HG03521 (cell line): Measurements from ENCODE around the gene DNAJB8.

Experiments used
- ATAC-seq: cut with Tn5 transposase; IDR thresholded peaks from one replicate; pipeline ENCODE4 v1.9.1; 2021; ENCODE audit warnings: mild to moderate bottlenecking, moderate library complexity; ENCODE audit not compliant: unreplicated experiment

DNAJB8 gene

DNA sequence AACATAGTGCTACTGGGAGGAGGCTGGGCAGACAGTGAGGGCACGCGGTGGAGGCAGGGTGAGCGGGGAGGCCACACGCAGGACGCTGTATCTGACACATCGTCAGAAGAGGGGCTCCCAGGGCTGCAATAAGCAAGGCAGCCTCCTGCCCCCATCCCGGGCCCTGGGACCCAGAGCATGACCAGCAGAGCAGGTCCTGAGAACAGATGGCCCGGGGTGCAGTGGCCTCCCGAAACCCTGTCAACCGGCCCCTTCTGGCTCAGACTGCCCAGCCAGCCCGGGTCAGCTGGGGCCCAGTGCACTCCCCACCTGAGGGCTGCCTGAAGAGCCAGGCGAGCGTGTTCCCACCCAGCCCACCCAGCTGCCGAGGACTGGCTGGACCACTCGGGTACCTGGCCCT lies 37.4 kb downstream of the DNAJB8 start:
- ATAC-seq: no peak

- ATAC-seq: no peak
Measured at GRCh38 chr3:128427872-128428822, 38.5 kb downstream of the DNAJB8 start.

DNA sequence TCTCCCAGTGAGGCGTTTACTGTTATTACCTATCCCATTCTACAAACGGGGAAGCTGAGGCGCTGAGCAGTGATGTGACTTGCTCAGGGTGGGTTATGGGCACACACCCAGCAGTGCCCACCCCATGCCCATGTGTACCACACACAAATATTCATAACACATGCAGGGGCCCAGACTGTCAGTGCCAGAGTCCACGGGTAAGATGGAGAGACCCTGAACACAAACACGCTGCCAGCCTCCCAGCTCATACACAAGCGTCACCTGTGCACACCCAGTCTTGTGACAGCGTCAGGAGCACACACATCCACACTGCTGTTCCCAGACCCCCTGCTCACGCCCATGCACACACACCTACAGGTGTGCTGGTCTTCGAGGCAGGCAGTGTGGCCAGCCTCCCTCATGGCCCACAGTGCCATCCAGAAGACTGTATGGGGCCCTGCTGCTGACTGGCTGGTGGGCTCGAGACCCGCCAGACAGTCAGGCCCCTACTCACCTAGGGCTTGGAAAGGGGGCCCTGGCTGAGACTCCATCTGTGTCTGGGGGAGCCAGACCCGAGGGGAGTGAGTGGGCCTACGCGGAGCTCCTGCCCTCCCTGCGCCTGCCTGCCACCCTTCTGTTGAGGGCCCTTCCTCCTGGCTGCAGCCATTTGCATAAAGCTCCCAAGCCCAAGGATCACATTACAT lies 39.4 kb downstream of the DNAJB8 start:
- no peak for ATAC-seq

DNA sequence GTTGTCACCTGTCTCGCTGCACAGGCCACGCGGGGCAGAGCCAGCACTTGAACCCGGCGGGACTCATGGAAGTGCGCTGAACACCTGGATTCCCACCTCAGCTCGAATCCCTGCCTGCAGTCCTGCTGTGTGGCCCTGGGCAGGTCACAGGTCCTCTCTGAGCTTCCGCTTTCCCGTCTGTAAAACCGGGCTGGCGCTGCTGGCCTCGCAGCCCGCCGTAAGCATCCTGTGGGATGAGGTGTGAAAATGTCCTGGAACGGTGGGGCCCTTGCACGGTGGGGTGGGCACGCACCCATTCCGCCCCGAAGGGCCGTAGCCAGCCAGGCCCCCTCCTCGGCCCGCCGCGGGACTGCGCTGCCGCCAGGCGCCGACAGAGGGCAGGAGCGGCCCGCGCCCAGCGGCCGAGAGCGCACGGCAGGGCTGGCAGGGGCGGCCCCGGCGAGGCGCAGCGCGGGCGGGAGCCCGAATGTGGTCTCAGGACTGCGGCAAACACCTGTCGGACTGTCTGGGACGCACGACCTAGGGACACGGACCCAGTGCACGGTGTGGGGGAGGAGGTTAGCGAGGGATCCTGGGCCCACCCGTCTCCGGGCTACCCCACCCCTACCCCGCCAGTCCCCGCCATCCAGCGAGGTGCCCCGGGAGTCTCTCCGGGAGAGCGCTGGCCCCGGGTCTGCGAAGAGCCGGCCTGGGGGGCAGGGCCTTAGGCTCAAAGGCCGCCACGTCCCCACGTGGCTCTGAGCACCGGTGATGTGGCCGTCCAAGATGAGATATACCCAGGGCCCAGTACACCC lies 40.4 kb downstream of the DNAJB8 start:
- peak; percentile 68 for ATAC-seq

- no peak for ATAC-seq
Measured at GRCh38 chr3:128425846-128426127, 40.9 kb downstream of the DNAJB8 start.

DNA sequence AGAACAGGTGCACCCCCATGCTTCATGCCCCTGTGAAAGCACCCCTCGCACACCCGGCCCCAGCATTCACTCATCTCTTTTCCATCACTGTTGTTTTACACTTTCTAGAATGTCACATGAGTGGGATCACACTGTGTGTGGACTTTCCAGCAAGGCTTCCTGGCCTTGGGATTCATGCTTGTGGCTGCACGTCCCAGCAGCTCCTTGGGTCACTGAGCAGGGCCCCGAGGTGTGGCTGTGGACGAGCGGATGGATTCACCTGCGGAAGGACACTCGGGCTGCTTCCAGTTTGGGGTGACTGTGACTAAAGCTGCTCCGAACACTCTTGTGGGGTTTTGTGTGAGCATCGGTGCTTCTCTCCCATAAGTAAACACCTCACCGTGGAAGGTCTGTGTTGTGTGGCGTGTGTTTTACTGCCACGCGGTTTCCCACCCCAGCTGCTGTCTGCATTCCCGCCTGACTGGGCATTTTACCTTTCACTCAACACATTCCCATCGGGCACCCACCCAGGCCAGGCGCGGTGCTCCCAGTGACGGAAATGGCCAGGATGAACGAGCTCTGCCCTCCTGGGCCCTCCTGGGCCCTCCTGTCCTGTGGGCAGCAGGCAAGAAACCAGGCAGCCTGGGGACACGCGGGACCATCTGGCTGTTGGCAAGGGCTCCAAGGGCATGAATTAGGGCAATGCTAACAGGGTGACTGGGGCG lies 41.4 kb downstream of the DNAJB8 start:
- no peak for ATAC-seq

DNA sequence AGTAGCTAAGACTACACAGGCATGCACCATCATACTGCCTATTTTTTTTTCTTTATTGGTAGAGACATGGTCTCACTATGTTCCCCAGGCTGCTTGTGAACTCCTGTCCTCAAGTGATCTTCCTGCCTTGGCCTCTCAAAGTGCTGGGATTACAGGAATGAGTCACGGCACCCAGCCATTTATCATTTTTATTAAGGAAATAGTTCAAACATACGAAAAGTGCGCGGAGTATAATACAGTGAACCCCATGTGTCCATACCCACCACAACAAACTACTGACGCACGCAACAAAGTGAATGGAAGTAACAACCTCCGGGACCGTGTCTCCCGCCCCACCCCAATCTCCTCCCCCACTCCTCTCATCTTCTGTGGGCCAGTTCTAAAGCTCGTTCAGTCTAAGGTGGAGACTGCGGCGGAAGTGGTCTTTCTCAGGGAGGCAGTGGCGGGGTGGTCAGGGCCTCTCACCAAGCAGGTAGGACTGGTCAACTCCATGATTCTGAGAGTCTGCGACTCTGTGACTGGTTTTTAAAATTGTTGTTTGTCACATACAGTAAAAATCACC lies 42.1 kb downstream of the DNAJB8 start:
- no peak for ATAC-seq

GRCh38 chr3:128423525-128424147 lies 43.1 kb downstream of the DNAJB8 start:
- no peak for ATAC-seq

GRCh38 chr3:128422762-128423524 lies 43.7 kb downstream of the DNAJB8 start:
- ATAC-seq: no peak

DNA sequence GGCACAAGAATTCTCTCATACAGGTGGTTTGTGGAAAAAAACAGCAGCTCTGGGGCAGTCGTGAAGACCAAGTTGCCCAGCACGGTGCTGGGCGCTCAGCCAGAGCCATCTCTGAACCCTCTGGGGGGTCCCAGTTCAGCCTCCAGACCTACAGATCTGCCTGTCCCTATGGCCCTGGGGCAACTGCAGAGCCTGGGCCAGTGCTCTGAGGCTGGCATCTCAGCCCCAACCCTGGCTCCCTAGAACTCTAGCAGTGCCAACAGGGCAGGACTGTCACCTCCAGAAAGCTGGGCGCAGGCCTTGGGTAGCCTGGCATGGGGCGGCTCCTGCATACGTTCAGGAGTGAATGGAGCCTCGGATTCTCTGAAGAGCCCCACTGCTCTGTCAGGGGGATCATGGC lies 44.7 kb downstream of the DNAJB8 start:
- ATAC-seq: no peak

- ATAC-seq: no peak
Measured at GRCh38 chr3:128421439-128421836, 45.3 kb downstream of the DNAJB8 start.

DNA sequence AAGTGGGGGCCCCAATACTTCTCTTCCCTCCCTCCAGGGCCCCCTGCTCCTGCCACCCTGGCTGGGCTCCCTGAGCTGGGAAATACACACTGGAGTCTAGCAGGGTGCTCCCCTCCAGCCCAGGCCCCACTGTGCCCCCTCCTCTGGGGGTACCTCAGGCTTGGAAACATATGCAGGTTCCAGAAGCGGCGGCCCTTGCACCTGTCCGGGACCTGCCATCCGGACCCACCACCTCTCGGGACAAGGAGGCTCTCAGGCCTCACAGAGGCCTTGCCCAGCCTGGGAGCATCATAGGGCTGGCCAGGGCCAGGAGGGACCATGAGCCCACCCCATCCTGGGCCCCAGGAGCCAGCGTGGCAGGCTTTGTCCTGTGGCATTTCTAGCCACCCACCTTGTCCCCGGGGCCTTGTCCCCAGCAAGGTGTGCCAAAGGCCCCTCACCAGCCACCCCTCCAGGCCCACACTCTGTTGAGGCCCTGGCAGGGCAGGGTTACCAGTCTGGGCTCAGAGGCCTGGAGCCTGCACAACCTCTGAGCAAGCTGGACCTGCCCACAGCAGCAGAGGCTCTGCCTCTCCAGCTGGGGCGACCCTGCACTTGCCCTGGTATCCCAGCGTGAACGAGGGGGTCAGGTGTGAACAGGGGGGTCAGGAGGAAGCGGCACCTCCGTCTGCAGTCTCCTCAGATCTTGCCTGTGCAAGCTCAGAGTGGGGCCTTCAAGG lies 45.8 kb downstream of the DNAJB8 start:
- no peak for ATAC-seq

- ATAC-seq: no peak
Measured at GRCh38 chr3:128420289-128420688, 46.4 kb downstream of the DNAJB8 start.

DNA sequence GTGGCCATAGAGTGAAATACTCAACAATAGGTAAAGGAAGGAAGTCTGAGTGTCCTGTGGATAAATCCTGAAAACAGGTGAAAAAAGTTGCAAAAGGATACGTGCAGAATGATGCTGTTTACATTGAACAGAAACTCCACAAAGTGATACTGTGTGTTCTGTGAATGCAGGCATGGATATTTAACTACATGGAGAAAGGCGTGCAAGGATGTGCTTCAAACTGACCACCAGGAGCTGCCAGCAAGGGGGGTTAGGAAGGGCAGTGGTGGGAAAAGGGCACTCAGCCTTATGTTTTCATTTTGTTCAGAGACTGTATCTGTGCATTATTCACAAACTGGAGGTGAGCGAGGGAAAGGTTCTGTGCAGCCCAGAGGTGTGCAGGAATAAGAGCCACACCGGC lies 47.4 kb downstream of the DNAJB8 start:
- ATAC-seq: no peak

DNA sequence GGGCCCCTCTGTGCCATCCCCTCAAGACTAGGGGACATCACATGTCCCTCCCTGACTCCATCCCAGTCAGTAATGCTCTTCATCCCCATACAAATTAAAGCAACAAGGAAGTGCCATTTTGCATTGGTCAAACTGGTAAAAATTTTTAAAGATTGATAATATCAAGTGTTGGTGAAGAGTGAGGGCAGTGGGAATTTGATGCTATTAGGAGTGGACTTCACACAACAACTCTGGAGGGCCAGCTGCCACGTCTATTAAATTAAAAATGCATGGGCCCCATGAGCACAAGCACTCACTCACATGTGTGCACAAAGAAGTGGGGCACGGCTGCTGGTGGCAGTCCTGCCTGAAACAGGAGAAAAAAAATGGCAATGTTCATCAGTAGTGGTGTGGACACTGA lies 47.8 kb downstream of the DNAJB8 start:
- ATAC-seq: no peak

DNA sequence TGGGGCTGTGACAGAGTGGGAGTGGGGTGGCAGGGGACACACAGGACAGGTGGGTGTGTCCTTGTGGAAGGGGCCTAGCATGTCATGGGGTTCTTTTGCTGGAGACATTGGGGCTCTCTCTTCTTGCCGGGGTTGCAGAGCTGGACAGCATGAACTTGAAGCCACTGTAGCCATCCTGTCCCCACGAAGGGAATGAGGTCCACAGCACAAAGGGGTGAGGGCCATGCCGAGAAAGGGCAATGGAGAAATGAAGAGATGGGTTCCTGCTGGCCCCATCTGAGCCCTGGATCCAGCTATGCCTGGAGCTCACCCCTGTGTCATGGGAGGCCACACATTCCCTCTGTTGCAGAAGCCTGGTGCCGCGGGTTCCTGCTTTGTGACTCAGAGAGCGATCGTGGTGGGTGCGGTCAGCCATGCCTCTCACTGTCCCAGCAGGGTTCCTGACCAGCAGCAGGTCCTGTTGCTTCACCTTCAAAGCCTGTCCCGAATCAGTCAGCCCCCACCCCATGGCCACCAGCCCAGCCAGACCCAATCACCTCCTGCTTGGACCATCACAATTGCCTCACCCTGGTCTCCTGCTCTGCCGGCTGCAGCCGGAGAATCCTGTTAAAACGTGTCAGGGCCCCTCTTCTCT lies 50.0 kb downstream of the DNAJB8 start:
- no peak for ATAC-seq

DNA sequence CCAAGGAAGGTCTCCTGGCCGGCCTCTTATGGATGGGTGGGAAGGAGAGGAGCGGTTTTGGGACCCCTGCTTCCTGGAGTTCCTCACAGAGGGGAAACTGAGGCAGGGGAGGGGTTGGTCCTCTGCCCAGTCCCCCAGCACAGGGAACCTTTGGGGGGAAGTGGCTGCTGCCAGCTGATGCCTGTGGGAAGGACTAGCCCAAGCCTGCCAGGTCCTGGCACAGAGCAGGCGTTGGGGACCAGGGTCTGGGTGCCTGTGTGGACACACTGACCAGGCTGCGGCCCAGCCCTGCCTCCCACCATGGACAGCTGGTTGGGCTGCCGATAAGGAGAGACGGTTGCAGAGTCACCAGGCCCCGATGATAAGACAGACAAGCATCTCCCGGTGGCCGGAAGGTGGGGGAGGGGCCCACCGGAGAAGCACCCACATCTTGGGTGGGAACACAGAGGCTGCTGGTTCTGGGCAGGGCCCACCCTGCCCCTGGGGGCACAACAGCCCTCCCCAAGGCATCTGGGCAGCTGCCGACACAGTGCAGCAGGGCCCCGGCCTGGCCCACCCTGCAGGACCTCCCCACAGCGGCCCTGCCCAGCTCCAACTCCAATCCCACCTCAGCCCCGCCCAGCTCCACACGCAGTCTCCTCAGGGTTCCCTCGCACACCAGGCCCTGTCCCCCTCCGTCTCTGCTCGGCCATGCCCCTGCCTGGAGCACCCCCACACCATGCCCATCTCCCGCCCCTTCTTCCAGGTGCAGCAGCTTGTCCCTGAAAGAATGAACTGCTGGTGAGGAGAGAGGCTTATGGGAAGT lies 50.7 kb downstream of the DNAJB8 start:
- ATAC-seq: no peak
